H9 (cell line): ENCODE results near the gene ACADS. TPM values are rescaled to one million over a fixed set of nuclear protein-coding genes. Genes with fewer than 3 reads are reported as not detected.
A peak's percentile ranks its signal among the peaks of the same experiment; 100 is the strongest.

Source experiments
- DNase-seq: peaks from one replicate; pipeline ENCODE4 v3.0.0-alpha.2; 2017
- H2AFZ ChIP-seq: one replicate; pipeline ENCODE4 v1.6.1; 2013; ENCODE audit warnings: mild to moderate bottlenecking, low read length, control low read depth, moderate library complexity
- H2AK5ac ChIP-seq: 2 replicates; pipeline ENCODE4 v1.6.1; 2013; ENCODE audit warnings: low read length, control low read depth, mixed read lengths; ENCODE audit not compliant: insufficient read length
- H2BK120ac ChIP-seq: one replicate; pipeline ENCODE4 v1.6.1; 2013; ENCODE audit warnings: low read depth, mild to moderate bottlenecking, low read length, control low read depth, inconsistent platforms; ENCODE audit not compliant: poor library complexity, severe bottlenecking
- H2BK12ac ChIP-seq: 2 replicates; pipeline ENCODE4 v1.6.1; 2013; ENCODE audit warnings: low read length, control low read depth, mixed read lengths, low read depth; ENCODE audit not compliant: insufficient read length
- H2BK15ac ChIP-seq: 2 replicates; pipeline ENCODE4 v1.6.1; 2013; ENCODE audit warnings: low read depth, low read length, control low read depth
- H2BK20ac ChIP-seq: one replicate; pipeline ENCODE4 v1.6.1; 2013; ENCODE audit warnings: low read depth, mild to moderate bottlenecking, low read length, control low read depth, inconsistent platforms; ENCODE audit not compliant: poor library complexity, severe bottlenecking
- H2BK5ac ChIP-seq: 2 replicates; pipeline ENCODE4 v1.6.1; 2013; ENCODE audit warnings: low read length, control low read depth, mixed read lengths; ENCODE audit not compliant: insufficient read length
- H3K14ac ChIP-seq: 2 replicates; pipeline ENCODE4 v1.6.1; 2013; ENCODE audit warnings: low read length, control low read depth; ENCODE audit not compliant: insufficient read depth
- H3K18ac ChIP-seq: 2 replicates; pipeline ENCODE4 v1.6.1; 2013; ENCODE audit warnings: low read depth, mild to moderate bottlenecking, mixed read lengths, low read length, control low read depth; ENCODE audit not compliant: insufficient read length
- H3K23ac ChIP-seq: 2 replicates; pipeline ENCODE4 v1.6.1; 2013; ENCODE audit warnings: low read length, control low read depth, mixed read lengths, low read depth; ENCODE audit not compliant: insufficient read length
- H3K23me2 ChIP-seq: 2 replicates; pipeline ENCODE4 v1.6.1; 2013; ENCODE audit warnings: low read depth, mild to moderate bottlenecking, mixed read lengths, low read length, control low read depth; ENCODE audit not compliant: insufficient read length, poor library complexity, severe bottlenecking
- H3K27ac ChIP-seq: 2 replicates; pipeline ENCODE4 v1.5.1; 2013; ENCODE audit warnings: low read length, control low read depth, mixed read lengths, low read depth; ENCODE audit not compliant: insufficient read length
- H3K27me3 ChIP-seq: 2 replicates; pipeline ENCODE4 v1.6.1; 2013; ENCODE audit warnings: low read length, control low read depth, inconsistent platforms; ENCODE audit not compliant: insufficient read depth
- H3K4ac ChIP-seq: 2 replicates; pipeline ENCODE4 v1.6.1; 2013; ENCODE audit warnings: low read depth, mild to moderate bottlenecking, control low read depth, inconsistent platforms, low read length, moderate library complexity
- H3K4me1 ChIP-seq: 2 replicates; pipeline ENCODE4 v1.6.1; 2013; ENCODE audit warnings: low read length, control low read depth, inconsistent platforms; ENCODE audit not compliant: insufficient read depth
- H3K4me2 ChIP-seq: 2 replicates; pipeline ENCODE4 v1.6.1; 2013; ENCODE audit warnings: low read length, control low read depth, mixed read lengths; ENCODE audit not compliant: insufficient read length, insufficient read depth
- H3K56ac ChIP-seq: 2 replicates; pipeline ENCODE4 v1.6.1; 2013; ENCODE audit warnings: low read depth, mild to moderate bottlenecking, mixed read lengths, low read length, control low read depth; ENCODE audit not compliant: insufficient read length
- H3K79me1 ChIP-seq: 2 replicates; pipeline ENCODE4 v1.6.1; 2013; ENCODE audit warnings: low read depth, mild to moderate bottlenecking, moderate library complexity, low read length, control low read depth, inconsistent platforms; ENCODE audit not compliant: insufficient read depth, poor library complexity, severe bottlenecking
- H3K79me2 ChIP-seq: 2 replicates; pipeline ENCODE4 v1.6.1; 2013; ENCODE audit warnings: low read length, control low read depth, inconsistent platforms; ENCODE audit not compliant: insufficient read depth
- H3K9ac ChIP-seq: 2 replicates; pipeline ENCODE4 v1.6.1; 2013; ENCODE audit warnings: low read length, control low read depth, mixed read lengths; ENCODE audit not compliant: insufficient read length; ENCODE audit errors: extremely low read depth
- H3K9me3 ChIP-seq: one replicate; pipeline ENCODE4 v1.6.1; 2013; ENCODE audit warnings: low read depth, low read length, inconsistent platforms; ENCODE audit not compliant: control insufficient read depth
- H3T11ph ChIP-seq: one replicate; pipeline ENCODE4 v1.6.1; 2013; ENCODE audit warnings: mild to moderate bottlenecking, low read length, control low read depth, inconsistent platforms
- H4K20me1 ChIP-seq: one replicate; pipeline ENCODE4 v1.6.1; 2013; ENCODE audit not compliant: control insufficient read depth, insufficient read length, insufficient read depth
- H4K5ac ChIP-seq: 2 replicates; pipeline ENCODE4 v1.6.1; 2013; ENCODE audit warnings: low read depth, mild to moderate bottlenecking, mixed read lengths, low read length, control low read depth; ENCODE audit not compliant: insufficient read length
- H4K8ac ChIP-seq: replicated peaks from 2 replicates; pipeline ENCODE4 v1.6.1; 2013; ENCODE audit warnings: low read length, control low read depth, mixed read lengths, low read depth; ENCODE audit not compliant: insufficient read length
- H4K91ac ChIP-seq: 2 replicates; pipeline ENCODE4 v1.6.1; 2013; ENCODE audit warnings: low read depth, mild to moderate bottlenecking, moderate library complexity, mixed read lengths, low read length, control low read depth; ENCODE audit not compliant: insufficient read length
- H3K27ac Mint-ChIP-seq, 3 experiments: 2 replicates in 2 of 3; 3 replicates in 1 of 3; pipeline ENCODE4 v1.8.0; 2020 to 2021; ENCODE audit warnings: mixed read lengths in 3 of 3, mild to moderate bottlenecking in 1 of 3, moderate library complexity in 1 of 3
- H3K27me3 Mint-ChIP-seq: 2 replicates; pipeline ENCODE4 v1.8.0; 2021; ENCODE audit warnings: low read depth, mild to moderate bottlenecking, moderate library complexity, mixed read lengths
- H3K36me3 Mint-ChIP-seq, 3 experiments: 2 replicates in 2 of 3; 3 replicates in 1 of 3; pipeline ENCODE4 v1.8.0; 2020 to 2021; ENCODE audit warnings: low read depth in 3 of 3, mixed read lengths in 3 of 3; ENCODE audit not compliant: insufficient read depth in 1 of 3
- H3K4me1 Mint-ChIP-seq, 2 experiments: 2 replicates each; pipeline ENCODE4 v1.8.0; 2020; ENCODE audit warnings: mixed read lengths in 2 of 2
- H3K4me3 Mint-ChIP-seq, 2 experiments: 2 replicates in 1 of 2; 3 replicates in 1 of 2; pipeline ENCODE4 v1.8.0; 2020 to 2021; ENCODE audit warnings: mild to moderate bottlenecking in 2 of 2, mixed read lengths in 2 of 2, moderate library complexity in 1 of 2
- H3K9me3 Mint-ChIP-seq, 2 experiments: 2 replicates in 1 of 2; 3 replicates in 1 of 2; pipeline ENCODE4 v1.8.0; 2020; ENCODE audit warnings: mild to moderate bottlenecking in 2 of 2, mixed read lengths in 2 of 2, moderate library complexity in 1 of 2
- CTCF ChIP-seq: fragments of 200-600 bp; sonication (generic); conservative IDR thresholded peaks from 3 replicates; pipeline ENCODE4 v1.8.0; 2021; ENCODE audit warnings: antibody characterized with exemption, mild to moderate bottlenecking
- WGBS: extraction: QIAGEN DNeasy Blood & Tissue Kit; methylation state at CpG from one replicate; pipeline ENCODE4 v1.1.7; 2013; ENCODE audit warnings: missing lambda C conversion rate, low lambda C conversion rate, mixed read lengths; ENCODE audit not compliant: insufficient read length; ENCODE audit errors: extremely low coverage; 5-methylcytosine and 5-hydroxymethylcytosine counted together
- total RNA-seq: library from RNA; stranded (reverse); gene quantifications from 2 replicates; pipeline ENCODE4 v1.2.1, GENCODE V29; 2021

Gene ACADS
- total RNA-seq, 1 experiment from 2014 or later: 8.3 TPM

GRCh38 chr12:120710805-120711296 is 14.8 kb upstream of the ACADS start:
- Mint-ChIP-seq H3K27ac (peak overlapping the region in 2 of 3 experiments; percentile 75 to 93; a peak in 3 of 7 replicates), H3K27me3 (no peaks in the 10 kb centered on the region; the same call in 1 of the 2 replicates), H3K4me1 (peaks cover 19% of the 10 kb centered on the region in 2 experiments), H3K36me3 (peaks cover 18 to 33% (median 27%) of the 10 kb centered on the region in 3 experiments), H3K9me3 (no peaks in the 10 kb centered on the region), H3K4me3 (peak overlapping the region; percentile 83 to 85)
- Histone ChIP-seq H3K18ac (peak overlapping the region; percentile 34), H2BK15ac (no peak overlapping the region), H4K91ac (no peak overlapping the region), H2BK120ac (no peak overlapping the region), H3K4me1 (no peaks in the 10 kb centered on the region; the same call in 1 of the 2 replicates), H3K23me2 (peaks cover 7% of the 10 kb centered on the region), H3K79me2 (no peaks in the 10 kb centered on the region; the same call in 1 of the 2 replicates), H2BK5ac (no peak overlapping the region), H3K4me2 (peak overlapping the region; percentile 69), H4K8ac (no peak overlapping the region), H4K20me1 (no peaks in the 10 kb centered on the region), H3K27me3 (no peaks in the 10 kb centered on the region), H2BK12ac (no peak overlapping the region), H3K23ac (no peak overlapping the region), H3K4ac (no peak overlapping the region), H3K79me1 (no peaks in the 10 kb centered on the region), H2AFZ (no peak overlapping the region), H2AK5ac (no peak overlapping the region), H3K9ac (peak overlapping the region; percentile 79), H3K56ac (no peak overlapping the region), H3K27ac (no peak overlapping the region), H3K9me3 (no peaks in the 10 kb centered on the region), H4K5ac (no peak overlapping the region), H3K14ac (peak overlapping the region; percentile 87), H2BK20ac (no peak overlapping the region), H3T11ph (no peak overlapping the region)
- DNase-seq: peak; percentile 41
- no peak for TF ChIP-seq CTCF
- WGBS: no CpG with 5 or more reads among the region's 31 CpGs
